Measurements from ENCODE around the gene RELL2. TPM values are rescaled to one million over a fixed set of nuclear protein-coding genes. Genes with fewer than 3 reads are reported as not detected.

RELL2 gene
- total RNA-seq, 4 donors from 2014 or later, result 2.9 to 9.0 (median 5.7) TPM

- no peak for TF ChIP-seq EP300 (IDR thresholded peaks at IDR 0.05)
- no peak for DNase-seq (ENCODE audit: low spot score in 2 of 2)
- H3K4me3 ChIP-seq, result peak overlapping the region; percentile 89
- WGBS, result 1% methylated on average over 27 of the region's 63 CpGs
- H3K4me1 ChIP-seq, result peaks cover 43% of the 10 kb centered on the region
- peaks cover 12% of the 10 kb centered on the region for H3K36me3 ChIP-seq
- no peaks in the 10 kb centered on the region for H3K9me3 ChIP-seq
- H3K27ac ChIP-seq, result peak overlapping the region; percentile 68
- H3K27me3 ChIP-seq, result no peaks in the 10 kb centered on the region
These were observed 448 bp downstream of the RELL2 start for GRCh38 chr5:141637123-141637766.

- Histone ChIP-seq H3K9me3 (no peaks in the 10 kb centered on the region), H3K27ac (no peak overlapping the region)
These were observed 1.1 kb downstream of the RELL2 start for GRCh38 chr5:141637767-141638419.

GRCh38 chr5:141638771-141639170 is 2.0 kb downstream of the RELL2 start:
- H3K4me3 ChIP-seq, result no peak overlapping the region
- 95% methylated on average over 2 of the region's 2 CpGs for WGBS
- no peaks in the 10 kb centered on the region for H3K27me3 ChIP-seq
- peaks cover 38% of the 10 kb centered on the region for H3K4me1 ChIP-seq
- DNase-seq (ENCODE audit: low spot score in 2 of 2), result no peak
- H3K36me3 ChIP-seq, result peaks cover 10% of the 10 kb centered on the region
- no peaks in the 10 kb centered on the region for H3K9me3 ChIP-seq
- TF ChIP-seq, protein P1, sequence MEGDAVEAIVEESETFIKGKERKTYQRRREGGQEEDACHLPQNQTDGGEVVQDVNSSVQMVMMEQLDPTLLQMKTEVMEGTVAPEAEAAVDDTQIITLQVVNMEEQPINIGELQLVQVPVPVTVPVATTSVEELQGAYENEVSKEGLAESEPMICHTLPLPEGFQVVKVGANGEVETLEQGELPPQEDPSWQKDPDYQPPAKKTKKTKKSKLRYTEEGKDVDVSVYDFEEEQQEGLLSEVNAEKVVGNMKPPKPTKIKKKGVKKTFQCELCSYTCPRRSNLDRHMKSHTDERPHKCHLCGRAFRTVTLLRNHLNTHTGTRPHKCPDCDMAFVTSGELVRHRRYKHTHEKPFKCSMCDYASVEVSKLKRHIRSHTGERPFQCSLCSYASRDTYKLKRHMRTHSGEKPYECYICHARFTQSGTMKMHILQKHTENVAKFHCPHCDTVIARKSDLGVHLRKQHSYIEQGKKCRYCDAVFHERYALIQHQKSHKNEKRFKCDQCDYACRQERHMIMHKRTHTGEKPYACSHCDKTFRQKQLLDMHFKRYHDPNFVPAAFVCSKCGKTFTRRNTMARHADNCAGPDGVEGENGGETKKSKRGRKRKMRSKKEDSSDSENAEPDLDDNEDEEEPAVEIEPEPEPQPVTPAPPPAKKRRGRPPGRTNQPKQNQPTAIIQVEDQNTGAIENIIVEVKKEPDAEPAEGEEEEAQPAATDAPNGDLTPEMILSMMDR (IDR thresholded peaks at IDR 0.05), result no peak
- no peak overlapping the region for H3K27ac ChIP-seq

More at GRCh38 chr5:141637767-141638419, 1.1 kb downstream of the RELL2 start:
- peak in 1 of 2 donors; percentile 83 for DNase-seq (ENCODE audit: low spot score in 2 of 2)
- no peaks in the 10 kb centered on the region for H3K27me3 ChIP-seq
- H3K4me3 ChIP-seq, result peak overlapping the region; percentile 89
- H3K36me3 ChIP-seq, result peaks cover 10% of the 10 kb centered on the region
- 19% methylated on average over 14 of the region's 40 CpGs for WGBS
- no peak for TF ChIP-seq POLR2AphosphoS5 (IDR thresholded peaks at IDR 0.05)
- TF ChIP-seq, protein P1 (IDR thresholded peaks at IDR 0.05), result peak in 1 of 2 donors; percentile 43
- peaks cover 38% of the 10 kb centered on the region for H3K4me1 ChIP-seq

DNA sequence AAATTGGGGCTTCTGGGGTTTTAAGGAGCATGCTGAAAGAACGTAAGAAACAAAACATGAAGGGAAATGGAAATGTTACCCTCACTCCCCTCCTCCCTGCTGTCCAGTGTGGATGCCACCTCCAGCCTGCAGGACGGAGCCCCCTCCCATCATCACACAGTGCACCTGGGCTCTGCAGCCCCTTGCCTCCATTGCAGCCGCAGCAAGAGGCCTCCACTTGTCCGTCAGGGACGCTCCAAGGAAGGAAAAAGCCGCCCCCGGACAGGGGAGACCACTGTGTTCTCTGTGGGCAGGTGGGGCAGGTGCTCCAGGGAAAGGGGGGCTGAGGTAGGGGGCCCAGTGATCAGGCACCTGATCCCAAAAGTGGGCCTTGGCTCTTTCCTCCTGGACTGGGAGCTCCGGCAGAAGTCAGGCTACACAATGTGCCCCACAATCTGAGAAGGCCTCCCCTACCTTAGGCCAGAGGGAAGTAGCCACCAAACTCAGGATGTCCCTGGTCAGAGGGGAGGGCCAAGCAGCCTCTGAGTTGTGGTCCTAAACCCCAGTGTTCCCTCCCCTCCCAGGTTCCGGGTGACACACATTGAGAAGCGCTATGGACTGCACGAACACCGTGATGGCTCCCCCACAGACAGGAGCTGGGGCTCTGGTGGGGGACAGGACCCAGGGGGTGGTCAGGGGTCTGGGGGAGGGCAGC is 2.7 kb downstream of the RELL2 start:
- Histone ChIP-seq H3K9me3 (no peaks in the 10 kb centered on the region), H3K4me3 (no peak overlapping the region), H3K4me1 (peaks cover 32% of the 10 kb centered on the region), H3K27ac (no peak overlapping the region), H3K27me3 (no peaks in the 10 kb centered on the region), H3K36me3 (peaks cover 16% of the 10 kb centered on the region)
- DNase-seq (ENCODE audit: low spot score in 2 of 2), result no peak
- TF ChIP-seq POLR2AphosphoS5 (IDR thresholded peaks at IDR 0.05), result no peak
- TF ChIP-seq, protein P1 (IDR thresholded peaks at IDR 0.05), result no peak
- TF ChIP-seq POLR2A (IDR thresholded peaks at IDR 0.05), result no peak
- no peak for TF ChIP-seq EP300 (IDR thresholded peaks at IDR 0.05)
- 86% methylated on average over 5 of the region's 12 CpGs for WGBS

DNA sequence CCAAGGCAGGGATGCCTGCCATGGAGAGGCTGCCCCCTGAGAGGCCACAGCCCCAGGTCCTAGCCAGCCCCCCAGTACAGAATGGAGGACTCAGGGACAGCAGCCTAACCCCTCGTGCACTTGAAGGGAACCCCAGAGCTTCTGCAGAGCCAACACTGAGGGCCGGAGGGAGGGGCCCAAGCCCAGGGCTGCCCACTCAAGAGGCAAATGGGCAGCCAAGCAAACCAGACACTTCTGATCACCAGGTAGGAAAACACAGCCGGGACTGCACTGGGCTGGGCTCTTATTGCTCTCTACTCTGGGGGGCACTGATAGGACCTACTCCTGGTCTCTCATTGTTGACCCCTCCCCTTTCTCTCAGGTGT is 3.2 kb downstream of the RELL2 start:
- Histone ChIP-seq H3K36me3 (peaks cover 21% of the 10 kb centered on the region), H3K27me3 (no peaks in the 10 kb centered on the region), H3K4me1 (peaks cover 26% of the 10 kb centered on the region), H3K9me3 (no peaks in the 10 kb centered on the region), H3K4me3 (no peak overlapping the region), H3K27ac (no peak overlapping the region)
- DNase-seq (ENCODE audit: low spot score in 2 of 2), result no peak
- no peak for TF ChIP-seq POLR2AphosphoS5 (IDR thresholded peaks at IDR 0.05)
- WGBS, result 100% methylated on average over 1 of the region's 3 CpGs

DNA sequence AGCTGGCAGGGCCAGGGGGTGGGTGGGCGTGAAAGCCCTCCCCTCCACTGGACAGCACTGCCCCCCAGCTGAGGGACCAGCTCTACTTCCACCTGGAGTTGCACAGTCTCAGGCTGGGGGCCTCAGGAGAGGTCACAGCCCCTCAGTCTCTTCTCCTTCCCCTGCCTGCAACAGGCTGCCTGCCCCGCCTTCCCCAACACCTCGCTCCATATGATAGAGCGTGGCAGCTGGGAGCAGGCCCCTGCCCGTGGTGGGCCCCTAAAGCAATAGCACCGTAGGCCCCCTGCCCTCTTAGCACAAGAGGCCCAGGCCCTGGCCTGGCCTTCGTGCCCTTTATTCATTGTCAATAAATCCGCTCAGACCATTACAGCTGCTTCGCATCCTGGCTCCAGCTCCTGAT is 3.9 kb downstream of the RELL2 start:
- no peak for DNase-seq (ENCODE audit: low spot score in 2 of 2)
- 86% methylated on average over 9 of the region's 9 CpGs for WGBS
- peaks cover 20% of the 10 kb centered on the region for H3K4me1 ChIP-seq
- no peaks in the 10 kb centered on the region for H3K9me3 ChIP-seq
- H3K36me3 ChIP-seq, result peaks cover 28% of the 10 kb centered on the region
- H3K27me3 ChIP-seq, result no peaks in the 10 kb centered on the region
- no peak overlapping the region for H3K4me3 ChIP-seq
- TF ChIP-seq, protein P1 (IDR thresholded peaks at IDR 0.05), result no peak
- TF ChIP-seq EP300 (IDR thresholded peaks at IDR 0.05) (no peak), POLR2A (IDR thresholded peaks at IDR 0.05) (no peak), POLR2AphosphoS5 (IDR thresholded peaks at IDR 0.05) (no peak)
- no peak overlapping the region for H3K27ac ChIP-seq
